Stimulated activated CD8-positive, alpha-beta memory T cell treated with anti-CD3 and anti-CD28 coated beads, Interleukin-2, amount 100 ng/mL, for 48 hours (primary cell): ENCODE data around the gene RFFL.

ENCODE experiments used
- DNase-seq, 2 donors: peaks; one replicate each; pipeline ENCODE4 v3.0.0-alpha.2; 2020; ENCODE audit warnings: low read depth in 2 of 2

Gene RFFL

DNA sequence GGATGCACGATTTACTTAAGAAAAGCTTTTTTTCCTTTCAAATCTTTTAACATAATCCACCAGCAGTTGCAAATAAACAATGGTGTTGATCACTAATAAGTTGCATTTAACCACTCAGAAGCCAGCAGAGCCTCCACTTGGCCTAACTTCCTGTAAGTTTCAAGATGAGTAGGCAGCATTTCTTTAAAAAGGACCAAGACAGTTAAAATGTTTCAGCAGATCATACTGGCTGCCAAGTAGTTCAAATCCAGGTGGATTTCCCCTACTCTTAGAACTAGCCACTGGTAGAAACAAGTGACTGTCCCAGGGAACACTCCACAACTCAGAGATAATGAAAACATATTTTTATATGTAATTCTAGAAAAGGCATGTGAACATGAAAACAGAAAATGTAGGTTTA lies 17.0 kb upstream of the RFFL start:
- DNase-seq = no peak

DNA sequence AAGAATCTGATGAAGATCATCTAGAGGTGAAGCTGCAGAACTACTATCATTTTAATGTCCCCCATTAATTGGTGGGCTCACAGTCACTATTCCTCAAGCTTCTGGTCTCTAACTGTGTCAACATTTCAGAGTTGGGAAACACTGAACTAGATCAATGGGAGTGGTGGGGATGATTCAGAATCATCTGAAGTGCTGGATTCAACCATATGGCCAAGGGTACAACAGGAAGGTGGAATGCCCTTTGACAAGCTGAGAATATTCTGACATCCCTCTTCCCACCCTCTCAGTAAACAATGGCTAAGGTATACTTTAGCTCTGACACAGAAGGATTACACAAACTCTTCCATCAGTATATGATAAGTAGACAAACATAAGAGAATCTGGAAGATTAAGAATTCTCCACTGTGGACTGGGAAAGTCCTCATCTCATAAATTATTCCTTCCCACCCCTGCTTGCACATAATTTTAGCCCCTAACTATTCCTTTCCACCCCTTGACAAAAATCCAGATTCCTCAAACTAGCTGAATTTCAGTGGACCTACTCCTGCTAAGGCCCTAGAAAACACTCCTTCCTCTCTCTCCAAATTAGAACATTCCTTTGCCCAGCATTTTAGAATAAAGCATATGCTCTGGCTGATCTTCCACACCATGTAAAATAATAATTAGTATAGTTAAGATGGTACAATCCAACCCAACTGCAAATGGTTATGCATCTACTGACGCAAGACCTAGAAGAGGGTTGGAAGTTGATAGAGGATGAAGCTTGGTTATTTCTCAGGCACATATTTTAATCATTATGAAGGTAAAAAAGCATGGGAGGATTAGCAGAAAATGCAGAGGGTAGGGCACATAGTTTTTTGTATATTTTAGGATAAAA lies 16.3 kb upstream of the RFFL start:
- DNase-seq = no peak

GRCh38 chr17:35076874-35077273 lies 13.4 kb upstream of the RFFL start:
- DNase-seq = no peak

DNA sequence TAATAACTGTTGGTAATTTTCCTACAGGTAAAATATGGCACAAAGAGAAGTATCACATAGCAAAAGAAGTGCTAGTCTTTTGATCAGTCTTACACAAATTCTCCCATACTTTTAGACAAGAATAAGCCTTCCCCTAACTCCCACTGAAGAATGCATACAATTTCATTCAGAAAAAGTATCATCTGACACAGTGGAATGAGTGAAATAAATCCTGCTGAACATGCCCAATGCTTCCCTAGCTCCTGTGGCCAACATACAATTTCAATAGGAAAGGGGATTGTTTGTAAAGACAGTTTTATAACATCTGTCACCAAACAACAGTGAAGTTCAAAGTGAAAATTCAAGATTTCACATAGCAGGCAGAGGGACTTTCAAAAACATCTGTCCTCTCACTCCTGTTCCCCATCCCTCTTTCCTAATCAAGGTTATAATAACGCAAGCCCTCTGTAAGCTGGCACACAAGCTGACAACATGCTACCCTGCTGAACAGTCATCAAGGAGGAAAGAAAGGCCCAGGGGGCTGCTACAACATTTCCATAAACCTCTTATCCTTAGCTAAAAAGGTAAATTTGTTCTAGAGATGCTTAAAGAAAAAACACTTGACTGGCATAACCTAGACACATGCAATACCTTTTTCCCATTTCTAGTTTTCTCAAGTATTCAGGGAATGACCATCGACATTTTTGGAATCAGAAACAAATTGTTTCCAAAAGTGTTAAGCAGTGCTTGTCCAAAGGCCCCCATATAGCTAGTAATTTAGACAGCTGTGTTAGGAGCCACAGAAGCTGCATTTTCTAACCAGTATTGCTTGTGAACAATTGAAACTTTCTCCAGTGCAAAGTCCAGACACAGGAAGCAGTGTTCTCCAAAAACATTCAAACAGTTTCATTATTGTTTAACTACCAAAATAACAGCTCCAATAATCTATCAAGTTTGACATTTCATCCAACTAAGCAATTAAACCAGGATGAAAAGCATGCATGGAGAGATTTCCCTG lies 11.5 kb upstream of the RFFL start:
- DNase-seq = no peak

- no peak for DNase-seq
Measured at GRCh38 chr17:35073991-35074627, 10.6 kb upstream of the RFFL start.

GRCh38 chr17:35073183-35073790 lies 9.8 kb upstream of the RFFL start:
- DNase-seq = no peak

GRCh38 chr17:35069311-35069710 lies 5.8 kb upstream of the RFFL start:
- DNase-seq = no peak

DNA sequence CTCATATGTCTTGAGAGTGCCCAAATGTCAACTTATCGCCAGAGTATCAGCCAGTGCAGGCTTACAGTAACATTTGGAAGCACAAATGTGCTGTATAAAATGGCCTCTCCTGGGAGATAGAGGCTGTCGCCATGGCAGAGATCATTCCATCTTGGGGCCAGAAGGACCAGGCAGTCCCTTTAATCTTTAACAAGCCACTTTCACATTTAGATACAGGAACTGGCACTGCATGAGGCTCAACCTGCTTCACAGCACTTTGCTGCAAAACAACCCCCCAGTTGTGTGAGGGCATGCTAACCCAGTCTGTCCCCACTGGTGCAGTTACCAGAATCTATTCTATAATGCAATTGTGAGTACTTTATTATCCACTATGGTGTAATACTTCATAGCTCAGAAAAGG lies 4.7 kb upstream of the RFFL start:
- DNase-seq = no peak

DNA sequence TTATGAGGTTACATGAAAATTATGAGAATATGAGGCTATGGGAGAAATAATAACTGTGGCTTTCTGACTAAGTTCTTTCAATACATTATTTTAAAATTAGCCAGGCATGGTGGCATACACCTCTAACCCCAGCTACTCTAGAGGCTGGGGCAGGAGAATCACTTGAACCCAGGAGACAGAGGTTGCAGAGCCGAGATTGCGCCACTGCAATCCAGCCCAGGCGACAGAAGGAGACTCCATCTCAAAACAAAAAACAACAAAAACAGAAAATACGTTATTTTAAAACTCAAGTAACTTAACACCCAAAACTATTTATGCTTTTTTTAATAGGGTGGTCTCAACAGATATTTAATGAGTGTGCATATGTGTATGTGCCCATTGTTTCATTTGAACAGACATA lies 2.4 kb upstream of the RFFL start:
- DNase-seq = no peak

DNA sequence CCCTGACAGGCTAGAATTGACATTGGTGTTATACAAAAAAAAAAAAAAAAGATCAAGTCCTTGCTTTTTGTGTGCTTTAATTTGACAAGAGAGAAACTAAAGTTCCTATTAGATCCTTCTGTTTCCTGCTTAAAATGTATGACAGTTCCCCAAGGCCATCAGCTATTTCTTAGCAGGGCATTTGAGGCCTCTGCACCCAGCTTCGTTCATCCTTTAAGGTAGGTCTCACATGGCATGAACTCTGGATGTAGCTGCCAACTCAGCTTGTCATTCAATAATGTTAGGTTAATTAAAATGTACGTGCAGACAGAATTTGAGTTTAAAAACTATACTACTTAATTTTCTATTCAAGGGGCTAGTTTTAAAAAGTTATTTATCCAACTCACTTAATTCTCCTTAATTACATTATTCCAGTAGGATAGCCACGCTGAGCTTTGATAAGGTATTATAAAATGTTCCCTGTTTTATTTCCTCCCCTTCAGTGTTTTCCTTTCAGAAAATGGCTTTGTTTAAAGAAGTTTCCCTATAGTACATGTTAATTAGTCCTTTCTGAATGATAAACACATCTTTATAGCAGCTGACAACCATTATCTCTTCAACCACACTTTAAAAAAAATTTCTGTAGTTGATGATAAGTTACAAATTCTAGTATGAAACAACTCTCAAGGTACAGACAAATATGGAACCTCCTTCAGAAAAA lies 1.2 kb upstream of the RFFL start:
- DNase-seq = no peak

DNA sequence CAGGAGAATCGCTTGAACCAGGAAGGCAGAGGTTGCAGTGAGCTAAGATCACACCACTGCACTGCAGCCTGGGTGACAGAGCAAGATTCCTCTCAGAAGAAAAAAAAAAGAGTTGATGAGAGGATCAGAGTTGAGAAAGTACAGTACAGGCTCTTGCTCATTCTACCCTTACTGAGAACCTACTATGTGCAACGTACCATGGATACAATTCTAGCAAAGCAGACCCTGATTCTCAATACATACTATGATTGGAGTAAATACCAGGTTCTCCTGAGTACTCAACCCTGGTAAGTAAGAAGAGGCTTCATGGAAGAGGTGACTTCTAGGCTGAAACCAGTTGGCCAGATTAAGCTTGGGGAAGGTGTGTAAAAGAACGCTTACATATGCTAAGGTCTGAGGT lies 1.2 kb downstream of the RFFL start:
- no peak for DNase-seq

DNA sequence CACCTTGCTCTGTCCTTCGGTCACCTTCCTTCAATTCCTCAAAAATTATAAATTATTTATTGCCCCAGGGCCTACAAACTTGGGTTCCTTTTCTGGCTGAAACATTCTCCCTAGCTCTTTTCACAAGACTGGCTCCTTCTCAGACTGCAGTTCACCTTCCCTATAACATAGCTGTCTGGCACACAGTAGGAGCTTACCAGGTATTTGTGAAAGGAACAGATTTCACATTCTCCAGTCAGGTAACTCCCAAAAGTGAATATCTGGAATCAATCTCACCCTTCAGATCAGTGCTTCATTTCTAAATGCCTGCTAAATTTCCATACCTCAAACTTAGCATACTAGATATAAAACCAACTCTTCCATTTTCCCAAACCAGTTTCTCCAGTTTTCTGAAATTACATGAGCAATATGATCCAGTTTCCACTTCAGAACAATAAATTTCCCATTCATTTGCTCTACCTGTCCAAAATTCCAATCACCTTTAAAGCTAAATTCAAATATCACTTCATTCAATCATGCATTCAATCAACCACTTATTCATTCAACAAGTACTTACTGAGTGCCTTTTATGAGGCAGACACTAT lies 6.1 kb downstream of the RFFL start:
- DNase-seq = no peak

DNA sequence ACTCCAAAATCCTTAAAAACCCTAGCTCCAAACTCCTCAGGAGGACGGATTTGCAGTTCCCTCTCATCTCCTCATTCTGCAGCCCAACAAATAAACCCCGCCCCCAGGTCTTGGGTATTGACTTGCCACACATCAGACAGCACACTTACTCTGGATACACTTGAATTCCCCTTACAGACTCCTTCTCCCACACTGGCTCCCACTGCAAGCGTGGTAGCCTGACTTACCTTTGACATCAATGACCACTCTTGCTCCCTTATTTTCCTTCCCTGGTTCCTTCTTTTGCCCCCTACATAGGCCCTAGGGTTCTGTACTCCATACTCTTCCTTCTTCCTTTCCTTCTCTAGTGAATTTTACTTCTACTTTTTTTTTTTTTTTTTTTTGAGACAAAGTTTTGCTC lies 7.5 kb downstream of the RFFL start:
- DNase-seq = no peak

GRCh38 chr17:35053204-35053603 lies 10.3 kb downstream of the RFFL start:
- no peak for DNase-seq

DNA sequence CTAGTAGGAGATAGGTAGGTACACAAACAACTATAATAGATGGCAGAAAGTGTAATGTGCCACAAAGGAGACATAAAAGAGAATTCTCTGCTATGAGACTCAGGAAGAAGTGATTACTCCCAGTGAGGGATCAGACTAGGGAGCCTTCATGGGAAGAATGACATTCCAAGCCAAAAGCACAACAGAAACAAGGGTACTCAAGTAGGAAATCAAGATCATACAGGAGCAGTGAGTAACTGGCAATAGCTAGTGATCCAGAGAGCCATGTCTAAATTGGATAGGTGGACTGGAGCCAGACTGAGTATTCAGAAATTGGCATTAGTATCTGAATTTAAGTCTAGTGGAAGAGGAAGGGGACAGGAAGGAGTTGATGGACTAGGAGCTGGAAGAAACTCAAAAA lies 10.7 kb downstream of the RFFL start:
- DNase-seq = no peak

DNA sequence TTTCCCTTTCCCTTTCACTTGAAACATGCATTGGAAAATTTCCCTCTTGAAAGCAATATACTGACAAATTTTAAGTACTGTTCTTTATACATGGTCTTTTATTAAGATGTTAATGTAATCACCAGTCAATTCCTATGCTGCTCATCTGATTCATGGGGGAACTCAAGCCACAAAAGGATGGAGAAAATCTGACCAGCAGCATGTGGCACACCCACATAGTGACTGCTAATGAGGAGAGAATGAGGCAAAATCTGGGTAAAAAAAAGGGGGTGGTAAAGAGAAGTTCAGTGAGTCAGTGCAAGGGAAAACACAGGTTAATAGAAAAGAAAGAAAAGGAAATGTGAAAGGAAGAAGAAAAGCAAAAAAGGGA lies 11.3 kb downstream of the RFFL start:
- no peak for DNase-seq

GRCh38 chr17:35051579-35052240 lies 11.8 kb downstream of the RFFL start:
- no peak for DNase-seq

- no peak for DNase-seq
Measured at GRCh38 chr17:35051183-35051578, 12.3 kb downstream of the RFFL start.

DNA sequence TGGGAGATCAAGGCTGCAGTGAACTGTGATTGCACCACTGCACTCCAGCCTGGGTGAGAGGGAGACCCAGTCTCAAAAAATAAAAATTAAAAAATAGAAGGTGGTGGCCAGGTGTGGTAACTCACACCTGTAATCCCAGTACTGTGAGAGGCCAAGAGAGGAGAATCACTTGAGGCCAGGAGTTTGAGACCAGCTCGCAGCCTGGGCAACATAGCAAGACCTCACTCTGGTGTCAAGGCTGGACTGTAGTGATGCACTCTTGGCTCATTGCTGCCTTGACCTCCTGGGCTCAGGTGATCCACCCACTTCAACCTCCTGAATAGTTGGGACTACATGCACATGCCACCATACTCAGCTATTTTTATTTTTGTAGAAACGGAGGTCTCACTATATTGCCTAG lies 13.3 kb downstream of the RFFL start:
- no peak for DNase-seq

DNA sequence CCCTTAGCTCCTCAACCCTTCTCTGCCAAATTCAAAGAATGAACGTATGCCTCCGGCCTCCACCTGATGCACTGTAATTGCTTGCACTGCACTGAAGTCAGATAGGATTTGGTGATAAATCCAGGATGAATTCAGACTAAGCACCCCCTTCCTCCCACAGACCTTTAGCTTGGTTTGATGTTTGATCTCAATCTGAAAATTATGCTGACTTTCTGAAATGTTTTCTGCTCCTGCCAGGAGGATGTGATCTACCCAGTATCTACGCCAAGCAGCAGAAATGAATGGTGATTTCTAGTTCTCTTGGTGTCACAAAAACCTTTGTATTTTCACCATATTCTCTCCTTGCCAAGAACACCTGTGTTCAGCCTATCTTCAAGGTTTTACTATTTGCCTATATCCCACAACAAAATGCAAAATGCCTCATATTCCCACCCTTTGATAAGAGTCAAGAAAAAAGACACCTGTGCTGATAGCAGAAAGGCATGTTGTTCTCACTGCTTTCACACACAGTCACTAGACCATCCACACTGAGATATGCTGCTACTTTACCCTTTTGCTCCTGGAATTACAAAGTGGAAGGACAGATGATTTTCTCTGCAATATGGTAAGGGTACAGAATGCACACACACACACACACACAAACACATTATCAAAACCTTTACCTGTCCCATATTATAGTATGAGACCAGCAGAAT lies 14.7 kb downstream of the RFFL start:
- DNase-seq = no peak
